ENCODE results near the gene PCDHB4.
A peak's percentile ranks its signal among the peaks of the same experiment; 100 is the strongest.
"Not testable (repeated sequence)": the region's sequence is repeated elsewhere in the genome, so short reads cannot be mapped to it uniquely, and the experiment has no call there.

PCDHB4 gene
- long read RNA-seq, donor 1, partial matches to known transcripts, result 0 of 3 reads
- long read RNA-seq, donor 1, other reads (novel, unspliced or antisense), result 0 of 3 reads
- long read RNA-seq, donor 2, partial matches to known transcripts, result 0 of 4 reads
- long read RNA-seq, donor 2, other reads (novel, unspliced or antisense), result 0 of 4 reads
- long read RNA-seq, donor 3, partial matches to known transcripts, result 0 of 1 reads
- long read RNA-seq, donor 3, other reads (novel, unspliced or antisense), result 0 of 1 reads
- long read RNA-seq, donor 4, transcript PCDHB4-201 (1 exons, 3,825 nt), result major isoform, 5 of 5 reads
- long read RNA-seq, donor 4, partial matches to known transcripts, result 0 of 5 reads
- long read RNA-seq, donor 4, other reads (novel, unspliced or antisense), result 0 of 5 reads
- long read RNA-seq, donor 5, result 0 reads
- long read RNA-seq, donor 6, partial matches to known transcripts, result 0 of 3 reads
- long read RNA-seq, donor 6, other reads (novel, unspliced or antisense), result 0 of 3 reads
- long read RNA-seq, donor 7, transcript PCDHB4-201 (1 exons, 3,825 nt), result major isoform, 7 of 7 reads
- long read RNA-seq, donor 7, partial matches to known transcripts, result 0 of 7 reads
- long read RNA-seq, donor 7, other reads (novel, unspliced or antisense), result 0 of 7 reads
- long read RNA-seq, donor 8, partial matches to known transcripts, result 0 of 1 reads
- long read RNA-seq, donor 8, other reads (novel, unspliced or antisense), result 0 of 1 reads

DNA sequence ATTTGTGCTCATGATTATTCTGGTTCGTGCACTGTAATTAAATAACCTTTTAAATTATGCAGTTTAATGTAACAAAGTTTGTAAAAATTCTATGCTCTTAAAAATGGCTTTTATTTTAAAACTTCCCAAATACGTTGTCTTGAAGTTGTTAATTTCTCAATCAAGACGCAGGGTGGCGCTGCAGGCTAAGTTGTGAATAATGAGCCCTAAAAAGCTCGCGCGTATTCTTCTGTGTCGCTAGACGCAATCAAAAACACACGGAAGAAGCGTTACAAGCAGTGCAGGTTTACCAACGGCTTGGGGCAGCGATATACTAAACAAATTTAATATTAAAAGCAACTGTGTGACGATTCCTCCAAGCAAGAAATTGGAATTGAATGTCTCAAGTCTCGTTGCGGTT lies at the start of gene PCDHB4:
Gene PCDHB4, plus strand, starts transcription at position 256 of the 400 bp plus-strand sequence. CDS start 181 bp downstream, outside the sequence.
- no peak for DNase-seq

DNA sequence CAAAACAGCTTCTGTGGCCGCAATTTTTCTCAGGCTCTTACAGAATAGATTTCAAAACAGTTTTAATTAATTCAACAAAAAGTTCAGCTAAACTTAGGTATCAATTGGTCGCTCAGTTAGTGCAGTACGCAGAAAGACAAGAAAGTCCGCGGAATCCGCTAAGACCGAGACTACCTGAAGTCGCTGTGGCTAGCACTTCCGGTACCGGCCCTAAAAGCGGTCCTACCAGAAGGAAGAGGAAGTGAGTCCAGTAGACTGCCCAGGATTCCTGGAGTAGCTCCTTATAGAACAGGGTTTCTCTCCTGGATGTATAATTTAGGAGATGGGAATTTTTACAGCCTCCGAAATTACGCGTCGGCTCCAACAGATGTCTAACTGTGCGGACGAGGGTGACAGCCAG lies 43.8 kb upstream of the PCDHB4 start:
- DNase-seq, result peak; percentile 1

DNA sequence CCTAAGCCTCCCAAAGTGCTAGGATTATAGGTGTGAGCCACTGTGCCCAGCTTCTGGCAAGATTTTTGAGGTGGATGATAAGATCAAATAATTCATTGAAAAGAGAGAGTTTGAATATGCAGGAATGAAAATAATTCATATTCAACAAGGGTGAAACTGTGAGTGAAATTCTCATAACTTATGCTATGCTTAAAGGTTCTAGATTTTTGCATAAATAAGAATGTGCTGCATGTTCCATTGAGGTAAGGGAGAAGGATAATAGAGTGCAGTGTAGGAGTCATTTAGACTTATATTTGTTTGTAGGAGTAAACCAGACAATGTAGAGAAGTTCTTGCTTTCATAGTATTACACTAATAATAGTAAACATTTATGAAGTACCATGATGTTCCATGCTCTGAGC lies 39.4 kb upstream of the PCDHB4 start:
- DNase-seq, result no peak

DNA sequence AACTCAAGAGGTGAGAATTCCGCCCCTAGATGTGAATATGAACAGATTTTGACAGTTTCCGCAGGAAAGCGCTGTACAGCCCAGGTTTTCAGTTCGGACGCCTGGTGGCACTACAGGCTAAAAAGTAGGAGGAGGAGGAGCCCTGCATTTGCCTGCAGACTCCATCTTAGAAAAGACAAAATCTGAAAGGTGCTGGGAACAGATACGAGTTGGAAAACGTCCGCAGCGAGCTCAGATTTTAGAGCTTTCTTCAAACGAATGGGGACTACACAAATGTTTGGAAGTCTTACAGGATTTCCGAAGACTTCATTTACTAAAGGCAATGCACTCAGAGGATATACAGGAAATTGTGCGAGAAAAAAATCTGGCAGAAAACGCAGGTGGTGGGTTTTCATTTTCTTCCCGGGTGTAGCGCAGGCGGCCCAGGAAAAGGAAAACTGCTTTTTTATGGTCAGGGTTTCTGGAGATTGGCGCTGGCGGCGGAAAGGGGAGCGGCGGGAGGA lies 37.1 kb upstream of the PCDHB4 start:
- peak; percentile 47 for DNase-seq

DNA sequence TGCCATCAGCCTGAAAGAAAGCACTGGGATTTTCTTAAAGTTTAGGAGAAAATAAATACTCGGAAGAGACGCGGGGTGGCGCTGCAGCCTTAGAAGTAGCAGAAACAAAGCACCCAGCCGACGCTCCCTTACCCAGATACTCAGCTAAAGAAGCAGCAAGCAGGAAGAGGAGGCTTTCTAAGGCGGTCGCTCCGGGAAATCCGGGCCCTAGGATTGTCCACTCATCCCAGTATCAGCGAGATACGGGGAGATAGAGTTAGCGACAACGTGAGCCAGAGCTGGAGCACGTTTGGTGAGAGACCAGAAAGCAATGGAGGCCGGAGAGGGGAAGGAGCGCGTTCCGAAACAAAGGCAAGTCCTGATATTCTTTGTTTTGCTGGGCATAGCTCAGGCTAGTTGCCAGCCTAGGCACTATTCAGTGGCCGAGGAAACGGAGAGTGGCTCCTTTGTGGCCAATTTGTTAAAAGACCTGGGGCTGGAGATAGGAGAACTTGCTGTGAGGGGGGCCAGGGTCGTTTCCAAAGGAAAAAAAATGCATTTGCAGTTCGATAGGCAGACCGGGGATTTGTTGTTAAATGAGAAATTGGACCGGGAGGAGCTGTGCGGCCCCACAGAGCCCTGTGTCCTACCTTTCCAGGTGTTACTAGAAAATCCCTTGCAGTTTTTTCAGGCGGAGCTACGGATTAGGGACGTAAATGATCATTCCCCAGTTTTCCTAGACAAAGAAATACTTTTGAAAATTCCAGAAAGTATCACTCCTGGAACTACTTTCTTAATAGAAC lies 26.9 kb upstream of the PCDHB4 start, which contains the start of gene PCDHB2:
Gene PCDHB2, plus strand, starts transcription at position 135 of the 782 bp plus-strand sequence. Its CDS starts 176 bp downstream, at position 311.
- peak; percentile 31 for DNase-seq

DNA sequence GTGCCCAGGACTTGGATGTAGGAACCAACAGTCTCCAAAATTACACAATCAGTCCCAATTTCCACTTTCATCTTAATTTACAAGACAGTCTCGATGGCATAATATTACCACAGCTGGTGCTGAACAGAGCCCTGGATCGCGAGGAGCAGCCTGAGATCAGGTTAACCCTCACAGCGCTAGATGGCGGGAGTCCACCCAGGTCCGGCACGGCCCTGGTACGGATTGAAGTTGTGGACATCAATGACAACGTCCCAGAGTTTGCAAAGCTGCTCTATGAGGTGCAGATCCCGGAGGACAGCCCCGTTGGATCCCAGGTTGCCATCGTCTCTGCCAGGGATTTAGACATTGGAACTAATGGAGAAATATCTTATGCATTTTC lies 26.4 kb upstream of the PCDHB4 start:
- DNase-seq, result no peak

DNA sequence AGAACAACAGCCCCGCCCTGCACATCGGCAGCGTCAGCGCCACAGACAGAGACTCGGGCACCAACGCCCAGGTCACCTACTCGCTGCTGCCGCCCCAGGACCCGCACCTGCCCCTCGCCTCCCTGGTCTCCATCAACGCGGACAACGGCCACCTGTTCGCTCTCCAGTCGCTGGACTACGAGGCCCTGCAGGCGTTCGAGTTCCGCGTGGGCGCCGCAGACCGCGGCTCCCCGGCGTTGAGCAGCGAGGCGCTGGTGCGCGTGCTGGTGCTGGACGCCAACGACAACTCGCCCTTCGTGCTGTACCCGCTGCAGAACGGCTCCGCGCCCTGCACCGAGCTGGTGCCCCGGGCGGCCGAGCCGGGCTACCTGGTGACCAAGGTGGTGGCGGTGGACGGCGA lies 25.4 kb upstream of the PCDHB4 start:
- not testable (repeated sequence) for DNase-seq

DNA sequence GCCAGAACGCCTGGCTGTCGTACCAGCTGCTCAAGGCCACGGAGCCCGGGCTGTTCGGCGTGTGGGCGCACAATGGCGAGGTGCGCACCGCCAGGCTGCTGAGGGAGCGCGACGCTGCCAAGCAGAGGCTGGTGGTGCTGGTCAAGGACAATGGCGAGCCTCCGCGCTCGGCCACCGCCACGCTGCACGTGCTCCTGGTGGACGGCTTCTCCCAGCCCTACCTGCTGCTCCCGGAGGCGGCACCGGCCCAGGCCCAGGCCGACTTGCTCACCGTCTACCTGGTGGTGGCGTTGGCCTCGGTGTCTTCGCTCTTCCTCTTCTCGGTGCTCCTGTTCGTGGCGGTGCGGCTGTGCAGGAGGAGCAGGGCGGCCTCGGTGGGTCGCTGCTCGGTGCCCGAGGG lies 25.0 kb upstream of the PCDHB4 start:
- DNase-seq, result not testable (repeated sequence)

DNA sequence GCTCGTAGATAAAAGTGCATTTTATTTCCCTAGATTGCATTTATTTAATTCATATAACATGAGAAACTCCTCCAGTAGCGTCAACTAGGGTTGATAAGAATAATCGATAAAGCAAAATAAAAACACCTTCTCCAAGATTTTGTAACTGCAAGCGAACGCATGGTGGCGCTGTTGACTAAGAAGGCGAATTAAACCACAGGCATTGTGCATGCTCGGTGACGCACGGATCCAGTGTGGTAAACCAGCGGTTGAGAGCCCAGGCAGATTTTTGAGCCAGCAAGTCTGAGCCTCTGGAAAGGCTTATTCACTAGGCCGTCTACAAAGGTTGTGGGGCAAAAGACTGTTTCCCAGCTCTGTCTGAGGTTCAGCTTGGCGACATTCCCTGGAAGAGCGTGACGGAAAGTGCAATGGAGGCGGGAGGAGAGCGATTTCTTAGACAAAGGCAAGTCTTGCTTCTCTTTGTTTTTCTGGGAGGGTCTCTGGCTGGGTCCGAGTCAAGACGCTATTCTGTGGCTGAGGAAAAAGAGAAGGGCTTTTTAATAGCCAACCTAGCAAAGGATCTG lies 21.3 kb upstream of the PCDHB4 start, which contains the start of gene PCDHB3:
Gene PCDHB3, plus strand, starts transcription at position 231 of the 563 bp plus-strand sequence. Its CDS starts 177 bp downstream, at position 408.
- peak; percentile 7 for DNase-seq

DNA sequence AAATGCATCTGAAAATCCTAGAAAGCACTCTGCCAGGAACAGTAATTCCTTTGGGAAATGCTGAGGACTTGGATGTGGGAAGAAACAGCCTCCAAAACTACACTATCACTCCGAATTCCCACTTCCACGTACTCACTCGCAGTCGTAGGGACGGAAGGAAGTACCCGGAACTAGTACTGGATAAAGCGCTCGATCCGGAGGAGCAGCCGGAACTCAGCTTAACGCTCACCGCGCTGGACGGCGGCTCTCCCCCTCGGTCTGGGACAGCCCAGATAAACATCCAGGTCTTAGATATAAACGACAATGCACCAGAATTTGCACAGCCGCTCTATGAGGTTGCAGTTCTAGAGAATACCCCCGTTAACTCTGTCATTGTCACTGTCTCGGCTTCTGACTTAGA lies 20.6 kb upstream of the PCDHB4 start:
- DNase-seq, result no peak

DNA sequence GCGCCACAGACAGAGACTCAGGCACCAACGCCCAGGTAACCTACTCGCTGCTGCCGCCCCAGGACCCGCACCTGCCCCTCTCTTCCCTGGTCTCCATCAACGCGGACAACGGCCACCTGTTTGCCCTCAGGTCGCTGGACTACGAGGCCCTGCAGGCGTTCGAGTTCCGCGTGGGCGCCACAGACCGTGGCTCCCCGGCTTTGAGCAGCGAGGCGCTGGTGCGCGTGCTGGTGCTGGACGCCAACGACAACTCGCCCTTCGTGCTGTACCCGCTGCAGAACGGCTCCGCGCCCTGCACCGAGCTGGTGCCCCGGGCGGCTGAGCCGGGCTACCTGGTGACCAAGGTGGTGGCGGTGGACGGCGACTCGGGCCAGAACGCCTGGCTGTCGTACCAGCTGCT lies 19.5 kb upstream of the PCDHB4 start:
- not testable (repeated sequence) for DNase-seq

DNA sequence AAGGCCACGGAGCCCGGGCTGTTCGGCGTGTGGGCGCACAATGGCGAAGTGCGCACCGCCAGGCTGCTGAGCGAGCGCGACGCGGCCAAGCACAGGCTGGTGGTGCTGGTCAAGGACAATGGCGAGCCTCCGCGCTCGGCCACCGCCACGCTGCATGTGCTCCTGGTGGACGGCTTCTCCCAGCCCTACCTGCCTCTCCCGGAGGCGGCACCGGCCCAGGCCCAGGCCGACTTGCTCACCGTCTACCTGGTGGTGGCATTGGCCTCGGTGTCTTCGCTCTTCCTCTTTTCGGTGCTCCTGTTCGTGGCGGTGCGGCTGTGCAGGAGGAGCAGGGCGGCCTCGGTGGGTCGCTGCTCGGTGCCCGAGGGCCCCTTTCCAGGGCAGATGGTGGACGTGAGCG lies 19.1 kb upstream of the PCDHB4 start:
- not testable (repeated sequence) for DNase-seq

DNA sequence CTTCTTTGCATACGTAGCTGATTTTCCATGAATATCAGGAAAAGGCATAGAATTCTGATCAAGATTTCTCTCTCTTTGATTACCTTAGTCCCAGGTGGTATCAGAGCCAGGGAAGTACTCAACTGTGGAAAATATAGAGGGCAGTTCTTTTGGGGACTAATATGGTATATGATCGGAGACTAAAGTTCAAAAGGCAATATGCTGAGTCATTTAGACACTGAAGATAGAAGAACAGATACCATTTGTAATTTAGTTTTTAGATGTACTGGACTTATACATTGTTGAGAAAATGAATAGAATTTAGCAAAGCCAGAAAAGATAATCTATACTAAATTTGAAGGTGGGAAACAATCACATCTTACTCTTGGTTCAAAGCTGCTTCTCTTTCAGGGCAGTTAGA lies 16.3 kb upstream of the PCDHB4 start:
- no peak for DNase-seq

DNA sequence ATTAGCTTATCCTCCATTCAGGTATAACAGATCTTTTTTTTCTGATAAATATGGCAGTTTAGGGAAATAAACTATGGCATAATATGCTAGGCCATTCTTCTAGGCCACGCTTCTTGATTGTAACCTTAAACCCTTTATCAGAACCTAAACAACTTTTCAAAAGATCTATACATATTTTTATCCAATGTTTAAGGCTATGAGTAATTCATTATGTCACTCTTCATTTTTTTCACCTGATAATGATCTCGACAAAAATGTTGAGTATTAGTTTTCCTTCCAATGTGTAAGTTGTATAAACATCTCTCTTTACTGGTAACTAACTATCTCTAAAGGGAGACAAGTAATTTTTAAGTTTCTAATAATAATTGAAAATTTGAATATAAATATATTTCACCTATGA lies 2.4 kb upstream of the PCDHB4 start:
- DNase-seq, result no peak

DNA sequence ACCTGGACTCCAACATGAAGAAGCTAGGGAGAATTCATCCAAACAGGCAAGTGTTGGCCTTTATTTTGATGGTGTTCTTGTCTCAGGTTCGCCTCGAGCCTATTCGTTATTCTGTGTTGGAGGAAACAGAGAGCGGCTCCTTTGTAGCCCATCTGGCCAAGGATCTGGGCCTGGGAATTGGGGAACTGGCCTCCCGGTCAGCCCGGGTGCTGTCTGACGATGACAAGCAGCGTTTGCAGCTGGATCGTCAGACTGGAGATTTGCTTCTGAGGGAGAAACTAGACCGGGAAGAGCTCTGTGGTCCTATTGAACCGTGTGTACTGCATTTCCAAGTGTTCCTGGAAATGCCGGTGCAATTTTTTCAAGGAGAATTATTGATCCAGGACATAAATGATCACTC lies 367 bp downstream of the PCDHB4 start:
- DNase-seq, result no peak

DNA sequence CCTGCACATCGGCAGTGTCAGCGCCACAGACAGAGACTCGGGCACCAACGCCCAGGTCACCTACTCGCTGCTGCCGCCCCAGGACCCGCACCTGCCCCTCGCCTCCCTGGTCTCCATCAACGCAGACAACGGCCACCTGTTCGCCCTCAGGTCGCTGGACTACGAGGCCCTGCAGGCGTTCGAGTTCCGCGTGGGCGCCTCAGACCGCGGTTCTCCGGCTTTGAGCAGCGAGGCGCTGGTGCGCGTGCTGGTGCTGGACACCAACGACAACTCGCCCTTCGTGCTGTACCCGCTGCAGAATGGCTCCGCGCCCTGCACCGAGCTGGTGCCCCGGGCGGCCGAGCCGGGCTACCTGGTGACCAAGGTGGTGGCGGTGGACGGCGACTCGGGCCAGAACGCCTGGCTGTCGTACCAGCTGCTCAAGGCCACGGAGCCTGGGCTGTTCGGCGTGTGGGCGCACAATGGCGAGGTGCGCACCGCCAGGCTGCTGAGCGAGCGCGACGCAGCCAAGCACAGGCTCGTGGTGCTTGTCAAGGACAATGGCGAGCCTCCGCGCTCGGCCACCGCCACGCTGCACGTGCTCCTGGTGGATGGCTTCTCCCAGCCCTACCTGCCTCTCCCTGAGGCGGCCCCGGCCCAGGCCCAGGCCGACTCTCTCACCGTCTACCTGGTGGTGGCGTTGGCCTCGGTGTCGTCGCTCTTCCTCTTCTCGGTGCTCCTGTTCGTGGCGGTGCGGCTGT lies 1.9 kb downstream of the PCDHB4 start:
- not testable (repeated sequence) for DNase-seq

DNA sequence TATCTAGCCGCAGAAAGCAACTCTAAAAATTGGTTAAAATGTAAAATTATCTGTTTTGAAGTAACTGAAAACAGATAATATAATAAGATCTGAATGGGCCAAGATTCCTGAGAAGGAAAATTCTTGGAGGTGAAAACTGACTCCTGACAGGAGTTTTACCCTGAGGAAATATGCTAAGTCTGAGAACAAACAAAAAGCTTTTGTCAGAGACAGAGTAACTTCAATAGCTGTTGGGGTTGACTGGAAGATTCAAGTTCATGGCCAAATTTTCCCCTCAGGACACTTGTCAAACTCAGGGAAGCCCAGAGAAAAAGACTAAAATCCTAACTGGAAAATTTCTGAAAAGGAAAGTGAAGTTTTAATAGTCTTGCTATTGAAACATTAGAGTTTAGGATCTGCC lies 5.7 kb downstream of the PCDHB4 start:
- DNase-seq, result no peak

DNA sequence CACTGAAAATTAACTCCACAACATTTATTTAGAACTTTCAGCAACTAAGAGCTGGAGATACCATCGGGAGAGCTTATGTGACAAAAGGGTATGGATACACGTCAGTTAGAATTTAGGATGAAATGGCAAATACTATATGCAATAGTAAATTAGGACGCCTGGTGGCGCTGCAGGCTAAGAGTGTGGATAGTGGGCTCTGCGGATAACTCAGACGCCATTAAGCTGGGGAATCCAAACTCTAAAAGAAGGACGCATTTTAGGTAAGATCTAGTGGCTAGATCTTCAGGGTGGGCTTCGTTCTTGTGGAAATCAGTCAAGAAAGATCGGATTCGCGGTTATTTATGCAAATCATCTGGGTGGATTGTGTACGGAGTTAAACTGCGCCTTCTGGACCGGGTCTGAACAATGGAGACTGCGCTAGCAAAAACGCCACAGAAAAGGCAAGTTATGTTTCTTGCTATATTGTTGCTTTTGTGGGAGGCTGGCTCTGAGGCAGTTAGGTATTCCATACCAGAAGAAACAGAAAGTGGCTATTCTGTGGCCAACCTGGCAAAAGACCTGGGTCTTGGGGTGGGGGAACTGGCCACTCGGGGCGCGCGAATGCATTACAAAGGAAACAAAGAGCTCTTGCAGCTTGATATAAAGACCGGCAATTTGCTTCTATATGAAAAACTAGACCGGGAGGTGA lies 13.6 kb downstream of the PCDHB4 start, which contains the start of gene PCDHB5:
Gene PCDHB5, plus strand, starts transcription at position 177 of the 688 bp plus-strand sequence. Its CDS starts 229 bp downstream, at position 406.
- DNase-seq, result peak; percentile 31

DNA sequence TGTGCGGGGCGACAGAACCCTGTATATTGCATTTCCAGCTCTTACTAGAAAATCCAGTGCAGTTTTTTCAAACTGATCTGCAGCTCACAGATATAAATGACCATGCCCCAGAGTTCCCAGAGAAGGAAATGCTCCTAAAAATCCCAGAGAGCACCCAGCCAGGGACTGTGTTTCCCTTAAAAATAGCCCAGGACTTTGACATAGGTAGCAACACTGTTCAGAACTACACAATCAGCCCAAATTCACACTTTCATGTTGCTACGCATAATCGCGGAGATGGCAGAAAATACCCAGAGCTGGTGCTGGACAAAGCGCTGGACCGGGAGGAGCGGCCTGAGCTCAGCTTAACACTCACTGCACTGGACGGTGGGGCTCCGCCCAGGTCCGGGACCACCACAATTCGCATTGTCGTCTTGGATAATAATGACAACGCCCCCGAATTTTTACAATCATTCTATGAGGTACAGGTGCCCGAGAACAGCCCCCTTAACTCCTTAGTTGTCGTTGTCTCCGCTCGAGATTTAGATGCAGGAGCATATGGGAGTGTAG lies 14.2 kb downstream of the PCDHB4 start:
- DNase-seq, result no peak

DNA sequence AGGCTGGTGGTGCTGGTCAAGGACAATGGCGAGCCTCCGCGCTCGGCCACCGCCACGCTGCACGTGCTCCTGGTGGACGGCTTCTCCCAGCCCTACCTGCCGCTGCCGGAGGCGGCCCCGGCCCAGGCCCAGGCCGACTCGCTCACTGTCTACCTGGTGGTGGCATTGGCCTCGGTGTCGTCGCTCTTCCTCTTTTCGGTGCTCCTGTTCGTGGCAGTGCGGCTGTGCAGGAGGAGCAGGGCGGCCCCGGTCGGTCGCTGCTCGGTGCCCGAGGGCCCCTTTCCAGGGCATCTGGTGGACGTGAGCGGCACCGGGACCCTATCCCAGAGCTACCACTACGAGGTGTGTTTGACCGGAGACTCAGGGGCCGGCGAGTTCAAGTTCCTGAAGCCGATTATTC lies 15.7 kb downstream of the PCDHB4 start:
- DNase-seq, result not testable (repeated sequence)
